Loucy (cell line): ENCODE data around the gene GMPR2.

ENCODE experiments used
- CTCF ChIP-seq: fragments of 200-600 bp; sonication (generic); conservative IDR thresholded peaks from 2 replicates; pipeline ENCODE4 v1.5.1; 2014; ENCODE audit warnings: mild to moderate bottlenecking, antibody characterized with exemption, low read length
- EZH2phosphoT487 ChIP-seq: fragments of 200-600 bp; IDR thresholded peaks from 2 replicates; pipeline ENCODE4 v1.6.1; 2018; ENCODE audit warnings: antibody characterized with exemption, mild to moderate bottlenecking, moderate library complexity, borderline replicate concordance

- TF ChIP-seq EZH2phosphoT487 (no peak), CTCF (no peak)
Observed at GRCh38 chr14:24254630-24255392, 22.1 kb downstream of the GMPR2 start.
